ENCODE results near the gene AFAP1. TPM values are rescaled to one million over a fixed set of nuclear protein-coding genes. Genes with fewer than 3 reads are reported as not detected.

The AFAP1 gene
- polyA plus RNA-seq, 1 experiment = 48.5 TPM

DNA sequence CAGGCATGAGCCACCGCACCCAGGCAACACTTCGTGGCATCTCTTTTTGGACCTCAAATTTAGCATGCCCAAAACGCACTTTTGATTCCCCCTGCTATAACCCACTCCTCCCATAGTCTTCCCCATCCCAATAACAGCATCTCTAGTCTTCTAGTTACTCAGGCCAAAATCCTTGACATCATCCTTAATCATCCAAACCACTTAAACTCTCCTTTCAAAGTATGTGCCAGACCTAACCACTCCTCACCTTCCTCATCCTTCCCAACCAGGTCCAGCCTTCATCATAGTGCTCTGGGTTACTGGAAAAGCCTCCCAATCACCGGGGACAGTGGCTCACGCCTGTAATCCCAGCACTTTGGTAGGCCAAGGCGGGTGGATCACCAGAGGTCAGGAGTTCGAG, 41.9 kb downstream of the AFAP1 start:
- DNase-seq (ENCODE audit: low read depth) = no peak
- CTCF ChIA-PET = no interaction called here

DNA sequence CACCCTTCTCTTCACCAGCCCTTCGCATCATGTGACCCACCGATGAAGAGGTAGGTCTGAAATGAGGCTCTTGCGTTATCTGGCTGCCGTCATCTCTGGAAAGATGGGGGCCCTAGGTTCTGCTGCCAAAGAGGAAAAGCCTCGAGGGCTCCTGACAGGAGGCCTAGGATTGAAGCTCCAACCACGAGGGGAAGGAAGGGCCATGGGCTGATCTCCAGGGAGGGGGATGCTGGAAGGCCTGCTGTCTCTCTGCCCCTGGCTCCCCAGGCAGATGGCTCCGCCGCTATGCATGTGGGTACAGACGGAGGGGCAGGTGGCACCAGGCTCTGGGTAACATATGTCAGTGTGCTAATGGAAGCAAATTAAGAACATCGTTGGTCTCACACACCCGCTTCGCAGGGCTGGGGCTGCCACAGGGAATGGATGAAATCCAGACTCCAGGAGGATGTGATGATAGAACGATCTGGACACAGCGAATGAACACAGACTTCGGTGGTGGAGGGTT, 44.9 kb downstream of the AFAP1 start:
- no peak overlapping the region for H3K4me3 ChIP-seq (ENCODE audit: low read depth, low read length)
- CTCF ChIA-PET = interaction anchor here (1.4 kb wide), 1 partner anchor 91 kb away, joined by 5 read pairs; no protein-coding TSS in a partner anchor
- DNase-seq (ENCODE audit: low read depth) = no peak
- H3K36me3 ChIP-seq (ENCODE audit: control insufficient read depth, insufficient read depth, low read length) = peaks cover 1% of the 10 kb centered on the region; the same call in 1 of the 2 replicates
- POLR2A ChIA-PET = no interaction called here
- TF ChIP-seq, protein P1, sequence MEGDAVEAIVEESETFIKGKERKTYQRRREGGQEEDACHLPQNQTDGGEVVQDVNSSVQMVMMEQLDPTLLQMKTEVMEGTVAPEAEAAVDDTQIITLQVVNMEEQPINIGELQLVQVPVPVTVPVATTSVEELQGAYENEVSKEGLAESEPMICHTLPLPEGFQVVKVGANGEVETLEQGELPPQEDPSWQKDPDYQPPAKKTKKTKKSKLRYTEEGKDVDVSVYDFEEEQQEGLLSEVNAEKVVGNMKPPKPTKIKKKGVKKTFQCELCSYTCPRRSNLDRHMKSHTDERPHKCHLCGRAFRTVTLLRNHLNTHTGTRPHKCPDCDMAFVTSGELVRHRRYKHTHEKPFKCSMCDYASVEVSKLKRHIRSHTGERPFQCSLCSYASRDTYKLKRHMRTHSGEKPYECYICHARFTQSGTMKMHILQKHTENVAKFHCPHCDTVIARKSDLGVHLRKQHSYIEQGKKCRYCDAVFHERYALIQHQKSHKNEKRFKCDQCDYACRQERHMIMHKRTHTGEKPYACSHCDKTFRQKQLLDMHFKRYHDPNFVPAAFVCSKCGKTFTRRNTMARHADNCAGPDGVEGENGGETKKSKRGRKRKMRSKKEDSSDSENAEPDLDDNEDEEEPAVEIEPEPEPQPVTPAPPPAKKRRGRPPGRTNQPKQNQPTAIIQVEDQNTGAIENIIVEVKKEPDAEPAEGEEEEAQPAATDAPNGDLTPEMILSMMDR (IDR thresholded peaks at IDR 0.05; ENCODE audit: insufficient read depth, low read depth, low read length) = no peak
- no peaks in the 10 kb centered on the region for H3K27me3 ChIP-seq (ENCODE audit: control insufficient read depth, insufficient read depth, low read length)

More for the DNA sequence above, 41.9 kb downstream of the AFAP1 start:
- Histone ChIP-seq H3K36me3 (ENCODE audit: control insufficient read depth, insufficient read depth, low read length) (peaks cover 3% of the 10 kb centered on the region; the same call in 1 of the 2 replicates), H3K4me3 (ENCODE audit: low read depth, low read length) (no peak overlapping the region), H3K27me3 (ENCODE audit: control insufficient read depth, insufficient read depth, low read length) (no peaks in the 10 kb centered on the region)
- TF ChIP-seq, protein P1 (IDR thresholded peaks at IDR 0.05; ENCODE audit: insufficient read depth, low read depth, low read length) = no peak
- POLR2A ChIA-PET = no interaction called here

DNA sequence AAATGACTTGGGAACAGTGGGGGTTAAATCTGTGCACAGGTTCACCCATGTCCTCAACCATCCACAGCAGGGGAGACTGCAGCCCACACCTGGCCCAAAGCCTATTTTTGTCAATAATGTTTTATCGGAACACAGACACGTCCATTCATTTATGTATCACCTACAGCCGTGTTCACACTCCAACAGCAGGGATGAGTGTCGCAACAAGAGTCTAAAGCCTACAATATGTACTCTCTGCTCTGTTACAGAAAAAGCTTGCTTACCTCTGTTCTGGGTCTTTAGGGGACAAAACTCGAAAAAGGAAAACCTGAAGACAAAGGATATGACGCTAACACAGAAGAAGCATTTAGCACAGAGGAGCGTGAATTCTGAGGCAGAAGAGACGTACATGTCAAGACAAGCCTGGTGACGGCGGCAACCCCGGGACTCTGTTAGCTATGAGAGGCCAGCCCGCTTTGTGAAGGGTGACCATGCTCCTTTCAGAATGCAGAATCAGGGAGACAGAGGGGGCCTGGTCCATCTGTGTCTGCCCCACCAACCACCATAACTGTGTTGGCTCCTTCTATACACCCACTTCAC, 45.5 kb downstream of the AFAP1 start:
- POLR2A ChIA-PET = interaction anchor here (0.5 kb wide), 1 partner anchor 51 kb away, joined by 4 read pairs; no protein-coding TSS in a partner anchor
- peaks cover 1% of the 10 kb centered on the region; the same call in 1 of the 2 replicates for H3K36me3 ChIP-seq (ENCODE audit: control insufficient read depth, insufficient read depth, low read length)
- no peak for DNase-seq (ENCODE audit: low read depth)
- no peaks in the 10 kb centered on the region for H3K27me3 ChIP-seq (ENCODE audit: control insufficient read depth, insufficient read depth, low read length)
- TF ChIP-seq, protein P1 (IDR thresholded peaks at IDR 0.05; ENCODE audit: insufficient read depth, low read depth, low read length) = no peak
- CTCF ChIA-PET = no interaction called here
- H3K4me3 ChIP-seq (ENCODE audit: low read depth, low read length) = no peak overlapping the region

DNA sequence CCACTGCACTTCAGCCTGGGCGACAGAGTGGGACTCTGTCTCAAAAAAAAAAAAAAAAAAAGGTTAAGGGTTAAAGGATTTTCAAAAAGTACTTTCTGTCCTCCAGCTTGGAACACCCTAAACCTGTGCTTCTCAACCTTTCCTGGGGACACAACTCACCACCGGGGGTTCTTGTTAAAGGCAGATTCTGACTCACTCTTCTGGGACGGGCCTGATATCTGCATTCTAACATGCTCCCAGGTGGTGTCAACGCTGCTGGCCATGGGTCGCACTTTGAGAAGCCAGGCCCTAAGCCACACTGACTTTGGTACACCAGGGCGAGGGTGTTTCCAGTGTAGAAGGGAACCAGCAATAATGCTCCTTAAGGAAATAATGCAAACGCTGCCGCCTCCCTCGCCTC, 46.1 kb downstream of the AFAP1 start:
- no peak for DNase-seq (ENCODE audit: low read depth)
- Histone ChIP-seq H3K36me3 (ENCODE audit: control insufficient read depth, insufficient read depth, low read length) (peaks cover 1% of the 10 kb centered on the region; the same call in 1 of the 2 replicates), H3K4me3 (ENCODE audit: low read depth, low read length) (no peak overlapping the region), H3K27me3 (ENCODE audit: control insufficient read depth, insufficient read depth, low read length) (no peaks in the 10 kb centered on the region)
- TF ChIP-seq, protein P1 (IDR thresholded peaks at IDR 0.05; ENCODE audit: insufficient read depth, low read depth, low read length) = no peak
- POLR2A ChIA-PET = interaction anchor here (0.5 kb wide), 1 partner anchor 51 kb away, joined by 4 read pairs; no protein-coding TSS in a partner anchor
- CTCF ChIA-PET = no interaction called here

DNA sequence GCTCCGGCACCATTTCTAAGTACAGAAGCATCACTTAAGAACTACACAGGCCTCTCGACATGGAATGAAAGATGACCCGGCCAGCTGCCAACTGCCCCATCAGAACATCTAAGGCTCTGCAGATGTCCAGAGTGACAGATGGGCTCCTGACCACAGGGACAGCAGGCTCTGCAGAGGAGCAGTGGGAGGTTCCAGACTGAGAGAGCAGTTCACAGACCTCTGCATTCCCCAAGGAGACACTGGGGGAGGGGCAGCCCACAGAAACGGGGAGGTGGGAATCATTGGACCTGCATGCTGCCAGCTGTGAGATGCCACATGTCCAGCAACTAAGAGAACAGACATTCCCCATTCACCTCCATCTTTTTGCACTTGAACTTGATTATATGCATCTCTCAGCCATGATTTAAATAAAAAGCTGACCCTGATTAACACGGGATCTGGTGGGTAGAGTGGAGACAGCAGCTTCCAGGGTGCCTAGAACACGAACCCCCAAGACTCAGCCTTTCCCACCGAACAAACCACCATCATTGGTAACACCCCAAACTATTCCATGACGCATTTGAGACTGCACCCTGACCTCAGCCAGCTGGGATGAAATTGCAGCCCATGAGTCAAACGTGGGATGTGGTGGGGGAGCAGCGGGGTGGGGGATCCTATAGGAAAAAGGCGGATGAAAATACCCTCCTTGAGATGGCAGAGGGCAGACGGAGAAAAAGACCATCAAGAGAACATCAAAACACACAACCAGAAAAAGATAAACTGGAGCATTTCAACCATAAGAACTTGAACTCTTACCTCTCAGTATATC, 47.2 kb downstream of the AFAP1 start:
- ChIA-PET CTCF (interaction anchor here (0.9 kb wide), 1 partner anchor 9 kb away, joined by 3 read pairs; no protein-coding TSS in a partner anchor), POLR2A (no interaction called here)
- Histone ChIP-seq H3K4me3 (ENCODE audit: low read depth, low read length) (no peak overlapping the region), H3K36me3 (ENCODE audit: control insufficient read depth, insufficient read depth, low read length) (peaks cover 1% of the 10 kb centered on the region; the same call in 1 of the 2 replicates), H3K27me3 (ENCODE audit: control insufficient read depth, insufficient read depth, low read length) (no peaks in the 10 kb centered on the region)
- no peak for DNase-seq (ENCODE audit: low read depth)
- TF ChIP-seq, protein P1 (IDR thresholded peaks at IDR 0.05; ENCODE audit: insufficient read depth, low read depth, low read length) = no peak

Measured in BJ (cell line).